ENCODE measurements around the gene STARD5.

DNA sequence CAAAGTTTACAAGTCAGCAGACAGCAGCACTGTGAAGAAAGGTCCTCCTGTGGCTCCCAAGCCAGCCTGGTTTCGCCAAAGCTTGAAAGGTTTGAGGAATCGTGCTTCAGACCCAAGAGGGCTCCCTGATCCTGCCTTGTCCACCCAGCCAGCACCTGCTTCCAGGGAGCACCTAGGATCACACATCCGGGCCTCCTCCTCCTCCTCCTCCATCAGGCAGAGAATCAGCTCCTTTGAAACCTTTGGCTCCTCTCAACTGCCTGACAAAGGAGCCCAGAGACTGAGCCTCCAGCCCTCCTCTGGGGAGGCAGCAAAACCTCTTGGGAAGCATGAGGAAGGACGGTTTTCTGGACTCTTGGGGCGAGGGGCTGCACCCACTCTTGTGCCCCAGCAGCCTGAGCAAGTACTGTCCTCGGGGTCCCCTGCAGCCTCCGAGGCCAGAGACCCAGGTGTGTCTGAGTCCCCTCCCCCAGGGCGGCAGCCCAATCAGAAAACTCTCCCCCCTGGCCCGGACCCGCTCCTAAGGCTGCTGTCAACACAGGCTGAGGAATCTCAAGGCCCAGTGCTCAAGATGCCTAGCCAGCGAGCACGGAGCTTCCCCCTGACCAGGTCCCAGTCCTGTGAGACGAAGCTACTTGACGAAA is 24.2 kb downstream of the STARD5 start:
- TF ChIP-seq CTCF (IDR thresholded peaks at IDR 0.05) (no peak), POLR2AphosphoS5 (IDR thresholded peaks at IDR 0.05) (no peak), EP300 (IDR thresholded peaks at IDR 0.05; ENCODE audit: low read depth) (no peak)

Data from transverse colon (tissue), 4 donors.